Gastrocnemius medialis (tissue), 4 donors: Measurements from ENCODE around the gene RGSL1.
"Not testable (repeated sequence)": the region's sequence is repeated elsewhere in the genome, so short reads cannot be mapped to it uniquely, and the experiment has no call there.

Experiments
- POLR2A ChIP-seq, 2 donors: fragments of 450-650 bp; IDR thresholded peaks; one replicate each; pipeline ENCODE4 v1.6.1; 2017; ENCODE audit warnings: antibody characterized with exemption in 2 of 2, mild to moderate bottlenecking in 2 of 2, moderate library complexity in 2 of 2
- TF ChIP-seq, protein P1 (sequence below), 5 experiments: fragments of 450-650 bp in 3 of 5; fragments of 200-600 bp in 2 of 5; sonication (generic) in 2 of 5; IDR thresholded peaks in 4 of 5; conservative IDR thresholded peaks in 1 of 5; 1 replicate in 4 of 5; 2 replicates in 1 of 5; pipeline ENCODE4 v1.5.1; 2016 to 2019; ENCODE audit warnings: antibody characterized with exemption in 5 of 5, mild to moderate bottlenecking in 3 of 5, moderate library complexity in 3 of 5

DNA sequence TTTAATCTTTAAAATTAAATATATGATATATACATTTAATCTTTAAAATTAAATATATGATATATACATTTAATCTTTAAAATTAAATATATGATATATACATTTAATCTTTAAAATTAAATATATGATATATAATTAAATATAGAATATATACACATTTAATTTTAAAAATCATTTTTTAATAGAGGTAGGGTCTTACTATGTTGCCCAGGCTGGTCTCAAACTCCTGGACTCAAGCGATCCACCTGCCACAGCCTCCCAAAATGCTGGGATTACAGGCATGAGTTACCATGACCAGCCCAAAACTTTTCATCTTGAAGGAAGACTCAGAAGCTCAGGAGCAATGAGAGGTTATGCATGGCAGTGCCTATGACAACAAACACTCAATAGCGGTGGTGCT is 2.8 kb upstream of the RGSL1 start:
- TF ChIP-seq, protein P1, sequence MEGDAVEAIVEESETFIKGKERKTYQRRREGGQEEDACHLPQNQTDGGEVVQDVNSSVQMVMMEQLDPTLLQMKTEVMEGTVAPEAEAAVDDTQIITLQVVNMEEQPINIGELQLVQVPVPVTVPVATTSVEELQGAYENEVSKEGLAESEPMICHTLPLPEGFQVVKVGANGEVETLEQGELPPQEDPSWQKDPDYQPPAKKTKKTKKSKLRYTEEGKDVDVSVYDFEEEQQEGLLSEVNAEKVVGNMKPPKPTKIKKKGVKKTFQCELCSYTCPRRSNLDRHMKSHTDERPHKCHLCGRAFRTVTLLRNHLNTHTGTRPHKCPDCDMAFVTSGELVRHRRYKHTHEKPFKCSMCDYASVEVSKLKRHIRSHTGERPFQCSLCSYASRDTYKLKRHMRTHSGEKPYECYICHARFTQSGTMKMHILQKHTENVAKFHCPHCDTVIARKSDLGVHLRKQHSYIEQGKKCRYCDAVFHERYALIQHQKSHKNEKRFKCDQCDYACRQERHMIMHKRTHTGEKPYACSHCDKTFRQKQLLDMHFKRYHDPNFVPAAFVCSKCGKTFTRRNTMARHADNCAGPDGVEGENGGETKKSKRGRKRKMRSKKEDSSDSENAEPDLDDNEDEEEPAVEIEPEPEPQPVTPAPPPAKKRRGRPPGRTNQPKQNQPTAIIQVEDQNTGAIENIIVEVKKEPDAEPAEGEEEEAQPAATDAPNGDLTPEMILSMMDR (IDR thresholded peaks at IDR 0.05 in 4 of 5, conservative IDR thresholded peaks at IDR 0.05 in 1 of 5): not testable (repeated sequence)
- not testable (repeated sequence) for TF ChIP-seq POLR2A (IDR thresholded peaks at IDR 0.05)
